Mesenchymal stem cell (in vitro differentiated cells and primary cell): Measurements from ENCODE around the gene MIF4GD.
A peak's percentile ranks its signal among the peaks of the same experiment; 100 is the strongest.

Experiments
- DNase-seq: peaks from one replicate; pipeline ENCODE4 v3.0.0-alpha.2; 2013
- H2AFZ ChIP-seq: one replicate; pipeline ENCODE4 v1.6.1; 2013; ENCODE audit warnings: low read depth, mild to moderate bottlenecking, control low read depth, inconsistent platforms, low read length, moderate library complexity
- H2AK5ac ChIP-seq: 2 replicates; pipeline ENCODE4 v1.6.1; 2013; ENCODE audit warnings: low read length, moderate library complexity, mild to moderate bottlenecking, inconsistent platforms; ENCODE audit not compliant: severe bottlenecking
- H2BK120ac ChIP-seq: one replicate; pipeline ENCODE4 v1.6.1; 2013; ENCODE audit warnings: low read depth, mild to moderate bottlenecking, inconsistent platforms, low read length, moderate library complexity
- H2BK12ac ChIP-seq, 2 experiments: one replicate each; pipeline ENCODE4 v1.6.1; 2013; ENCODE audit warnings: inconsistent platforms in 2 of 2, low read length in 2 of 2, mild to moderate bottlenecking in 2 of 2, moderate library complexity in 2 of 2, control low read depth in 1 of 2
- H2BK15ac ChIP-seq: one replicate; pipeline ENCODE4 v1.6.1; 2013; ENCODE audit warnings: mild to moderate bottlenecking, low read depth, inconsistent platforms; ENCODE audit not compliant: poor library complexity, severe bottlenecking
- H2BK5ac ChIP-seq: 2 replicates; pipeline ENCODE4 v1.6.1; 2013; ENCODE audit warnings: low read depth, mild to moderate bottlenecking, low read length, control low read depth, inconsistent platforms; ENCODE audit not compliant: poor library complexity, severe bottlenecking
- H3K14ac ChIP-seq, 2 experiments: one replicate each; pipeline ENCODE4 v1.6.1; 2013; ENCODE audit warnings: inconsistent platforms in 2 of 2, low read length in 2 of 2, control low read depth in 1 of 2, mild to moderate bottlenecking in 1 of 2, moderate library complexity in 1 of 2
- H3K18ac ChIP-seq, 2 experiments: one replicate each; pipeline ENCODE4 v1.6.1; 2013; ENCODE audit warnings: inconsistent platforms in 2 of 2, low read length in 2 of 2, control low read depth in 1 of 2, low read depth in 1 of 2, mild to moderate bottlenecking in 1 of 2
- H3K23ac ChIP-seq, 2 experiments: one replicate each; pipeline ENCODE4 v1.6.1; 2013; ENCODE audit warnings: inconsistent platforms in 2 of 2, low read length in 2 of 2, mild to moderate bottlenecking in 2 of 2, moderate library complexity in 2 of 2, control low read depth in 1 of 2
- H3K27ac ChIP-seq: 2 replicates; pipeline ENCODE4 v1.5.1; 2013; ENCODE audit warnings: mild to moderate bottlenecking, moderate library complexity, low read length, control low read depth, inconsistent platforms; ENCODE audit not compliant: poor library complexity, severe bottlenecking
- H3K27me3 ChIP-seq, 2 experiments: 2 replicates each; pipeline versions ENCODE4 v1.6.1 to v1.7.0; 2013; ENCODE audit warnings: low read length in 2 of 2, mild to moderate bottlenecking in 2 of 2, moderate library complexity in 2 of 2, control low read depth in 1 of 2, inconsistent platforms in 1 of 2; ENCODE audit not compliant: control insufficient read depth in 1 of 2, insufficient read depth in 1 of 2
- H3K36me3 ChIP-seq, 2 experiments: 2 replicates each; pipeline versions ENCODE4 v1.6.1 to v1.7.0; 2013; ENCODE audit warnings: low read length in 2 of 2, control low read depth in 1 of 2, inconsistent platforms in 1 of 2, low read depth in 1 of 2, mild to moderate bottlenecking in 1 of 2; ENCODE audit not compliant: insufficient read depth in 2 of 2, control insufficient read depth in 1 of 2
- H3K4ac ChIP-seq, 2 experiments: one replicate each; pipeline ENCODE4 v1.6.1; 2013; ENCODE audit warnings: inconsistent platforms in 2 of 2, low read length in 2 of 2, mild to moderate bottlenecking in 2 of 2, moderate library complexity in 2 of 2, control low read depth in 1 of 2, low read depth in 1 of 2
- H3K4me1 ChIP-seq: 2 replicates; pipeline ENCODE4 v1.6.1; 2013; ENCODE audit warnings: low read depth, low read length, control low read depth; ENCODE audit not compliant: control insufficient read depth, insufficient read depth
- H3K4me2 ChIP-seq: 2 replicates; pipeline ENCODE4 v1.6.1; 2013; ENCODE audit warnings: low read length, mild to moderate bottlenecking, inconsistent platforms; ENCODE audit not compliant: poor library complexity, severe bottlenecking
- H3K4me3 ChIP-seq, 2 experiments: 2 replicates each; pipeline versions ENCODE4 v1.5.1 to v1.7.0; 2013; ENCODE audit warnings: low read length in 2 of 2, mild to moderate bottlenecking in 2 of 2, control low read depth in 1 of 2, low read depth in 1 of 2; ENCODE audit not compliant: insufficient read depth in 1 of 2
- H3K79me1 ChIP-seq: replicated peaks from 2 replicates; pipeline ENCODE4 v1.6.1; 2013; ENCODE audit warnings: mild to moderate bottlenecking, control low read depth, low read length, inconsistent platforms; ENCODE audit not compliant: poor library complexity, severe bottlenecking
- H3K9ac ChIP-seq: 2 replicates; pipeline ENCODE4 v1.7.0; 2013; ENCODE audit warnings: mild to moderate bottlenecking, low read length, moderate library complexity
- H3K9me3 ChIP-seq: 2 replicates; pipeline ENCODE4 v1.7.0; 2013; ENCODE audit warnings: mild to moderate bottlenecking, low read length; ENCODE audit not compliant: control insufficient read depth
- H4K8ac ChIP-seq: one replicate; pipeline ENCODE4 v1.6.1; 2013; ENCODE audit warnings: inconsistent platforms, mild to moderate bottlenecking, low read length, moderate library complexity
- H4K91ac ChIP-seq: one replicate; pipeline ENCODE4 v1.6.1; 2013; ENCODE audit warnings: mild to moderate bottlenecking, low read length, inconsistent platforms
- WGBS: methylation state at CpG from one replicate; pipeline ENCODE4 v1.1.7; 2013; ENCODE audit warnings: mixed read lengths; 5-methylcytosine and 5-hydroxymethylcytosine counted together

The MIF4GD gene

DNA sequence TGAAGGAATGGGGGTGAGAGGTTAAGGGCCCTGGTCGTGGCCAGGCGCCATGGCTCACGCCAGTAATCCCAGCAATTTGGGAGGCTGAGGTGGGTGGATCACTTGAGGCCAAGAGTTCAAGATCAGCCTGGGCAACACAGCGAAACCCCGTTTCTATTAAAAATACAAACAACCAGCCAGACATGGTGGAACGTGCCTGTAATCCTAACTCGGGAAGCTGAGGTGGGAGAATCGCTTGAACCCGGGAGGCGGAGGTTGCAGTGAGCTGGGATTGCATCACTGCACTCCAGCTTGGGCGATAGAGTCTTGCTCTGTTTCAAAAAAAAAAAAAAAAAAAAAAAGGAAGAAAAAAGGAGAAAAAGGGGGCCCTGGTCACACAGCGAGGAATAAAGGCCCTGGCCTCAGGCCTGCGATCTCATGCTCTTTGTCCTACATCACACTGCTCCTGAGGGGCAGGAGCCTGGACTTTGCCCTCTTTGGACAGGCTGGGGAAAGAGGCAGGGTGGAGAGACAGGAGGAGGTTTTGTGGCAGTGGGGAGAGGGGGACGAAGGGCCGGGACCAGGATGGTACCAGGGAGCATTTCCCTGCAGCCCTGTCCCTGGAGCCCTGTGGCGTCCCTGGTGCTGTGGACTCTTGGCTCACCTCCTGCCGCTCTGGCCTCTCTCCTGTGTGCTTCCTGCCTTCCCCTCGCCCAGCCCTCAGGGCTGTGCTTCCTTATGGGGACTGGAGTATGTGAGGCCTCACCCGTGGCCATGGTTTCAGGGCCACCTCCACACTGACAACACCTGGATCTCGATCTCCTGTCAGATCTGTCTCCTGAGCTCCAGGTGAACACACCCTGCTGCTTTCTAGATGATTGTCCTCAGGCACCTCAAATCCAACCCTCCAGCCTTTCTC is 38.0 kb upstream of the MIF4GD start:
- Histone ChIP-seq H3K36me3 (peaks cover 0 to 8% of the 10 kb centered on the region in 2 experiments), H4K91ac (no peak overlapping the region), H4K8ac (no peak overlapping the region), H3K79me1 (peaks cover 6% of the 10 kb centered on the region), H3K23ac (no peak overlapping the region), H2BK5ac (no peak overlapping the region), H2AK5ac (no peak overlapping the region), H3K27ac (no peak overlapping the region), H3K18ac (no peak overlapping the region), H3K4me3 (no peak overlapping the region), H3K4me1 (peaks cover 4% of the 10 kb centered on the region), H3K14ac (no peak overlapping the region), H3K9me3 (no peaks in the 10 kb centered on the region), H2AFZ (no peak overlapping the region), H3K9ac (peak overlapping the region; percentile 29), H2BK12ac (no peak overlapping the region), H3K4ac (no peak overlapping the region), H3K4me2 (no peak overlapping the region), H3K27me3 (no peaks in the 10 kb centered on the region), H2BK120ac (no peak overlapping the region), H2BK15ac (no peak overlapping the region)
- no peak for DNase-seq
- 95% methylated on average over 18 of the region's 20 CpGs for WGBS

- Histone ChIP-seq H2BK15ac (no peak overlapping the region), H3K23ac (no peak overlapping the region), H3K9me3 (no peaks in the 10 kb centered on the region), H2AK5ac (no peak overlapping the region), H3K27me3 (no peaks in the 10 kb centered on the region), H3K9ac (no peak overlapping the region), H3K4me3 (no peak overlapping the region), H3K4ac (no peak overlapping the region), H3K4me2 (no peak overlapping the region), H4K8ac (no peak overlapping the region), H3K4me1 (peaks cover 2% of the 10 kb centered on the region), H2BK5ac (no peak overlapping the region), H3K18ac (no peak overlapping the region), H3K79me1 (peaks cover 3% of the 10 kb centered on the region), H2BK120ac (no peak overlapping the region), H3K27ac (no peak overlapping the region), H3K36me3 (peaks cover 0 to 3% of the 10 kb centered on the region in 2 experiments), H3K14ac (no peak overlapping the region), H2AFZ (no peak overlapping the region), H4K91ac (no peak overlapping the region), H2BK12ac (no peak overlapping the region)
- WGBS = 92% methylated on average over 13 of the region's 13 CpGs
- no peak for DNase-seq
Measured at GRCh38 chr17:75307957-75308731, 37.1 kb upstream of the MIF4GD start.

DNA sequence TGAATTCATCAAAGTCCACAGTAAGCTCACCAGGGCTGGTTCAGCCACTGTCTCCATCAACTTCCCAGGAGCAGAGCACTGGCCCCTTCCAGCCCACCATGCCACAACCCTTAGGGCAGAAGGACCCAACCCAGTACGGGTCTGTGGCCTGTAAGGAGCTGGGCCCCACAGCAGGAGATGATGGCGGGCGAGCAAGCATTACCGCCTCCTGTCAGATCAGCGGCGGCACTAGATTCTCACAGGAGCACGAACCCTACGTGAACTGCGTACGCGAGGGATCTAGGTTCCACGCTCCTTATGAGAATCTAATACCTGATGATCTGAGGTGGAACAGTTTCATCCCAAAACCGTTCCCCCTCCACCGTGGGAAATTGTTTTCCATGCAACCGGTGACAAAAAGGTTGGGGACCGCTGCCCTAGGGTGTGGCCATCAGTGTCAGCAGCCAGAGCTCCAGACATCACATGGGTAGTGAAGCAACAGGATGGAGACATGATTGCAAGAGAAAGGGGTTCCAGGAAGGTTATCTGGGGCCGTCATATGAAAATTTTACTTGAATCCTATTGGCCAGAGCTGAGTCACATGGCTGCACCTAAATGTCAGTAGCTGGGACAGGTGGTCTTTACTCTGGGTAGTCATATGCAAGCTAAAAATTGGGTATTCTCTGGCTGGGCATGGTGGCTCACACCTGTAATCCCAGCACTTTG is 30.6 kb upstream of the MIF4GD start:
- Histone ChIP-seq H3K4me2 (no peak overlapping the region), H3K4me1 (no peaks in the 10 kb centered on the region), H3K36me3 (no peaks in the 10 kb centered on the region), H2BK12ac (no peak overlapping the region), H3K79me1 (no peaks in the 10 kb centered on the region), H3K9ac (no peak overlapping the region), H3K18ac (no peak overlapping the region), H3K4me3 (no peak overlapping the region), H3K23ac (no peak overlapping the region), H3K27me3 (no peaks in the 10 kb centered on the region), H4K8ac (no peak overlapping the region), H2AFZ (no peak overlapping the region), H2BK120ac (no peak overlapping the region), H2BK15ac (no peak overlapping the region), H3K27ac (no peak overlapping the region), H3K14ac (no peak overlapping the region), H2AK5ac (no peak overlapping the region), H4K91ac (no peak overlapping the region), H3K9me3 (no peaks in the 10 kb centered on the region), H3K4ac (no peak overlapping the region), H2BK5ac (no peak overlapping the region)
- DNase-seq = no peak
- WGBS = 89% methylated on average over 17 of the region's 17 CpGs

DNA sequence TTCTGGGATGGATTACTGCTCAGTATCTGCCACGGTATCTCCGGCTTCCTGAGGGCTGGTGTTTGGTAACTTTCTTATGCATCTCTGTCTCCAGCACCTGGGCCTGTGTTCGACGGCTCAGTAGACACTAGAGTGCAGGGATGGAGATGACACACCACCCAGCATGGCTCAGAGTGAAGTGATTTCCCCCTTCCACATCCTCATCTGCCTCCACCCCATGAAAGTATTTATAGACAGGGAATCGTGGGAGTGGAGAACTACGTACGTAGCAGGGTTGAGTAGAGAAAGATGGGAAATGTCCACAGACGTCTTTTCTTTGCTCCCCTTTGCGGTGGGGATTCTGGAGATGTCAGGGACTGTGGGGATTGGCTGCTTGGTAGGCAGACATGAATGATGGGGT is 30.0 kb upstream of the MIF4GD start:
- H2AFZ ChIP-seq = no peak overlapping the region
- H4K91ac ChIP-seq = no peak overlapping the region
- H3K4me2 ChIP-seq = no peak overlapping the region
- no peak overlapping the region for H2BK12ac ChIP-seq
- no peak overlapping the region for H3K18ac ChIP-seq
- DNase-seq = no peak
- WGBS = 90% methylated on average over 6 of the region's 9 CpGs
- H4K8ac ChIP-seq = no peak overlapping the region
- no peak overlapping the region for H3K4me3 ChIP-seq
- H3K4me1 ChIP-seq = no peaks in the 10 kb centered on the region
- H3K23ac ChIP-seq = no peak overlapping the region
- H3K9ac ChIP-seq = no peak overlapping the region
- no peaks in the 10 kb centered on the region for H3K36me3 ChIP-seq
- H3K9me3 ChIP-seq = no peaks in the 10 kb centered on the region
- no peak overlapping the region for H2AK5ac ChIP-seq
- no peaks in the 10 kb centered on the region for H3K79me1 ChIP-seq
- no peaks in the 10 kb centered on the region for H3K27me3 ChIP-seq
- no peak overlapping the region for H2BK15ac ChIP-seq
- no peak overlapping the region for H2BK120ac ChIP-seq
- H3K27ac ChIP-seq = no peak overlapping the region
- no peak overlapping the region for H3K14ac ChIP-seq
- no peak overlapping the region for H2BK5ac ChIP-seq
- H3K4ac ChIP-seq = no peak overlapping the region
